ENCODE measurements around the gene MATN4.

Gene MATN4

GRCh38 chr20:45313943-45314342, 5.8 kb upstream of the MATN4 start:
- TF ChIP-seq ZNF274 (IDR thresholded peaks at IDR 0.05; ENCODE audit: low read depth, low read length): no peak
- H3K4me3 ChIP-seq (ENCODE audit: low read length): no peak overlapping the region

GRCh38 chr20:45313065-45313695, 5.1 kb upstream of the MATN4 start:
- H3K4me3 ChIP-seq (ENCODE audit: low read length): no peak overlapping the region
- no peak for TF ChIP-seq ZNF274 (IDR thresholded peaks at IDR 0.05; ENCODE audit: low read depth, low read length)

- no peak for TF ChIP-seq ZNF274 (IDR thresholded peaks at IDR 0.05; ENCODE audit: low read depth, low read length)
- H3K4me3 ChIP-seq (ENCODE audit: low read length): no peak overlapping the region
Observed at GRCh38 chr20:45312241-45312640, 4.1 kb upstream of the MATN4 start.

- no peak overlapping the region for H3K4me3 ChIP-seq (ENCODE audit: low read length)
- TF ChIP-seq ZNF274 (IDR thresholded peaks at IDR 0.05; ENCODE audit: low read depth, low read length): no peak
Observed at GRCh38 chr20:45311589-45312211, 3.6 kb upstream of the MATN4 start.

- H3K4me3 ChIP-seq (ENCODE audit: low read length): no peak overlapping the region
- TF ChIP-seq ZNF274 (IDR thresholded peaks at IDR 0.05; ENCODE audit: low read depth, low read length): no peak
Observed at GRCh38 chr20:45309075-45309474, 976 bp upstream of the MATN4 start.

GRCh38 chr20:45307076-45307640, 941 bp downstream of the MATN4 start:
- TF ChIP-seq ZNF274 (IDR thresholded peaks at IDR 0.05; ENCODE audit: low read depth, low read length): no peak
- no peak overlapping the region for H3K4me3 ChIP-seq (ENCODE audit: low read length)

- H3K4me3 ChIP-seq (ENCODE audit: low read length): no peak within 1 kb of the TSS
- TF ChIP-seq ZNF274 (IDR thresholded peaks at IDR 0.05; ENCODE audit: low read depth, low read length): no peak
Observed at GRCh38 chr20:45306431-45306982, 1.6 kb downstream of the MATN4 start, which contains the start of gene RBPJL. Gene RBPJL (plus strand): TSS chr20:45306840. CDS start chr20:45306923, 83 bp downstream.

GRCh38 chr20:45305262-45305661, 2.8 kb downstream of the MATN4 start:
- no peak overlapping the region for H3K4me3 ChIP-seq (ENCODE audit: low read length)
- no peak for TF ChIP-seq ZNF274 (IDR thresholded peaks at IDR 0.05; ENCODE audit: low read depth, low read length)

- no peak overlapping the region for H3K4me3 ChIP-seq (ENCODE audit: low read length)
- TF ChIP-seq ZNF274 (IDR thresholded peaks at IDR 0.05; ENCODE audit: low read depth, low read length): no peak
Observed at GRCh38 chr20:45304464-45304999, 3.6 kb downstream of the MATN4 start.

- no peak overlapping the region for H3K4me3 ChIP-seq (ENCODE audit: low read length)
- TF ChIP-seq ZNF274 (IDR thresholded peaks at IDR 0.05; ENCODE audit: low read depth, low read length): no peak
Observed at GRCh38 chr20:45303586-45304463, 4.3 kb downstream of the MATN4 start.

- no peak for TF ChIP-seq ZNF274 (IDR thresholded peaks at IDR 0.05; ENCODE audit: low read depth, low read length)
- H3K4me3 ChIP-seq (ENCODE audit: low read length): no peak overlapping the region
Observed at GRCh38 chr20:45301824-45302271, 6.3 kb downstream of the MATN4 start.

- H3K4me3 ChIP-seq (ENCODE audit: low read length): no peak overlapping the region
- no peak for TF ChIP-seq ZNF274 (IDR thresholded peaks at IDR 0.05; ENCODE audit: low read depth, low read length)
Observed at GRCh38 chr20:45300961-45301360, 7.1 kb downstream of the MATN4 start.

GRCh38 chr20:45299786-45300185, 8.3 kb downstream of the MATN4 start:
- H3K4me3 ChIP-seq (ENCODE audit: low read length): no peak overlapping the region
- TF ChIP-seq ZNF274 (IDR thresholded peaks at IDR 0.05; ENCODE audit: low read depth, low read length): no peak
